Measurements from ENCODE around the gene LTBP1.

DNA sequence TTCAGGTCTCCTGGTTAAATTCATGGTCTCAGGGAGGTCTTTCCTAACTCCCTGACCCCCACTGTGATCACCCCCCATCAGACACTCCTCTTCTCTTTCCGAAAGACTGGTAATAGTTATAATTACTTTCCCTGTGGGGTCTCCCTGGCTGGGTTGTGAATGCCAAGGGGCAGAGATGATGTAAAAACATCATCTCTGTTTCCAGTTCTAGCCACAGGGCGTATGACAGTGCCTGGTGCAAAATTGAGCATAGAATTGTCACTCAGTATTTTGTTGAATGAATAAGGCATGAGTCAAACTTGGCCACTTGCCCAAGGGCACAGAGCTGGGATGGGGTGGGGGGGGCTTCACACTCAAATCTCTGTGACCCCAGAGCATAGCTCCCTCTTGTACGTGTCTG, 65.2 kb downstream of the LTBP1 start:
- TF ChIP-seq, protein P1, sequence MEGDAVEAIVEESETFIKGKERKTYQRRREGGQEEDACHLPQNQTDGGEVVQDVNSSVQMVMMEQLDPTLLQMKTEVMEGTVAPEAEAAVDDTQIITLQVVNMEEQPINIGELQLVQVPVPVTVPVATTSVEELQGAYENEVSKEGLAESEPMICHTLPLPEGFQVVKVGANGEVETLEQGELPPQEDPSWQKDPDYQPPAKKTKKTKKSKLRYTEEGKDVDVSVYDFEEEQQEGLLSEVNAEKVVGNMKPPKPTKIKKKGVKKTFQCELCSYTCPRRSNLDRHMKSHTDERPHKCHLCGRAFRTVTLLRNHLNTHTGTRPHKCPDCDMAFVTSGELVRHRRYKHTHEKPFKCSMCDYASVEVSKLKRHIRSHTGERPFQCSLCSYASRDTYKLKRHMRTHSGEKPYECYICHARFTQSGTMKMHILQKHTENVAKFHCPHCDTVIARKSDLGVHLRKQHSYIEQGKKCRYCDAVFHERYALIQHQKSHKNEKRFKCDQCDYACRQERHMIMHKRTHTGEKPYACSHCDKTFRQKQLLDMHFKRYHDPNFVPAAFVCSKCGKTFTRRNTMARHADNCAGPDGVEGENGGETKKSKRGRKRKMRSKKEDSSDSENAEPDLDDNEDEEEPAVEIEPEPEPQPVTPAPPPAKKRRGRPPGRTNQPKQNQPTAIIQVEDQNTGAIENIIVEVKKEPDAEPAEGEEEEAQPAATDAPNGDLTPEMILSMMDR (IDR thresholded peaks at IDR 0.05), result no peak
- TF ChIP-seq EZH2 (IDR thresholded peaks at IDR 0.05; ENCODE audit: borderline replicate concordance, insufficient read depth, low read depth, low read length, poor library complexity, severe bottlenecking), result no peak
